Stomach smooth muscle (tissue), 2 donors: ENCODE measurements around the gene PLEKHA5.

ENCODE experiments used
- H3K27ac ChIP-seq: one replicate; pipeline ENCODE4 v1.7.0; 2013; ENCODE audit warnings: mild to moderate bottlenecking, low read length, inconsistent platforms
- H3K27me3 ChIP-seq, 2 donors: one replicate each; pipeline ENCODE4 v1.7.0; 2013; ENCODE audit warnings: low read length in 2 of 2; ENCODE audit not compliant: insufficient read depth in 2 of 2, control insufficient read depth in 1 of 2
- H3K36me3 ChIP-seq, 2 donors: one replicate each; pipeline ENCODE4 v1.7.0; 2013; ENCODE audit warnings: low read length in 2 of 2; ENCODE audit not compliant: control insufficient read depth in 2 of 2, insufficient read depth in 2 of 2
- H3K4me1 ChIP-seq: one replicate; pipeline ENCODE4 v1.7.0; 2013; ENCODE audit warnings: low read length; ENCODE audit not compliant: control insufficient read depth, insufficient read depth
- H3K4me3 ChIP-seq, 2 donors: one replicate each; pipeline ENCODE4 v1.7.0; 2013; ENCODE audit warnings: low read length in 2 of 2
- H3K9ac ChIP-seq, 2 donors: one replicate each; pipeline ENCODE4 v1.7.0; 2013; ENCODE audit warnings: low read length in 2 of 2, mild to moderate bottlenecking in 1 of 2
- H3K9me3 ChIP-seq, 2 donors: one replicate each; pipeline ENCODE4 v1.7.0; 2013; ENCODE audit warnings: low read length in 2 of 2; ENCODE audit not compliant: control insufficient read depth in 2 of 2
- donor health status: healthy.
- donor health status: Pancreatic carcinoma.

PLEKHA5 gene

GRCh38 chr12:19244312-19244711 lies 114.8 kb downstream of the PLEKHA5 start:
- no peaks in the 10 kb centered on the region for H3K36me3 ChIP-seq
- no peak overlapping the region for H3K27ac ChIP-seq
- H3K4me3 ChIP-seq: no peak overlapping the region
- no peaks in the 10 kb centered on the region for H3K27me3 ChIP-seq
- no peaks in the 10 kb centered on the region for H3K4me1 ChIP-seq
- H3K9ac ChIP-seq: no peak overlapping the region
- H3K9me3 ChIP-seq: no peaks in the 10 kb centered on the region

DNA sequence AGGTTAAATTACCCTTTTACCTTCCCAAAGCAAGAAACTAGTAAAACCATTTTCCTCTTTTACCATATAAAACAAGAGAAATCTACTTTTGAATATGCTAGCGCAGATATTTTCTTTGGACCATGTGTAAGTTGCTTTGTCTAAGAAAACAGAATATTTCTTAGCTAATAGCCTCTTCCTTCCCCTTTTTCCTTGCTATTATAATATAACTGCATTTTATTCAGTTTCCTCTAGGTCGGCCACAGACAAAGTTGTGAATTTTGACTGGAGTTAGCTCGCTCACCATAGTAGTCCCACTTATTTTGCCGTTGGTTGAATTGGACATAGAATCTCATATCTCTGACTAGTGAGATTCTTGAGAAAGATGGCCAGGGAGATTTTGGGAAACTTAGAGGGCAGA lies 115.6 kb downstream of the PLEKHA5 start:
- Histone ChIP-seq H3K4me1 (no peaks in the 10 kb centered on the region), H3K27me3 (no peaks in the 10 kb centered on the region), H3K27ac (no peak overlapping the region), H3K9ac (no peak overlapping the region), H3K9me3 (no peaks in the 10 kb centered on the region), H3K36me3 (no peaks in the 10 kb centered on the region), H3K4me3 (no peak overlapping the region)

DNA sequence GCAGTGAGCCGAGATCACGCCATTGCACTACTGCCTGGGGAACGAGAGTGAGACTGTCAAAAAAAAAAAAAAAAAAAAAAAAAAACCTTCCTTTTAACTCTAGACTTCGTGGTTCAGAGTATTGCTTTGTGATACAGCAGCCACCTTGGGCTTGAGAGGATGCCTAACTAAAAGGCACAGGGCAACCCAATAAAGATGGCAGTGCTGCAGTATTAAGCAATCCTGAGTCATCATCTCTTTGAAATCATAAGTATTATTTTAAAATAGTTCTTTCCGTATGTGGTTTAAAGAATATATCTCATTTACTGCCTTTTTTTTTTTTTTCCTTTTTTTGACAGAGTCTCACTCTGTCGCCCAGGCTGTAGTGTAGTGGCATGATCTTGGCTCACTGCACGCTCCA lies 116.1 kb downstream of the PLEKHA5 start:
- Histone ChIP-seq H3K36me3 (no peaks in the 10 kb centered on the region), H3K9ac (no peak overlapping the region), H3K4me3 (no peak overlapping the region), H3K4me1 (no peaks in the 10 kb centered on the region), H3K9me3 (no peaks in the 10 kb centered on the region), H3K27me3 (no peaks in the 10 kb centered on the region), H3K27ac (no peak overlapping the region)

DNA sequence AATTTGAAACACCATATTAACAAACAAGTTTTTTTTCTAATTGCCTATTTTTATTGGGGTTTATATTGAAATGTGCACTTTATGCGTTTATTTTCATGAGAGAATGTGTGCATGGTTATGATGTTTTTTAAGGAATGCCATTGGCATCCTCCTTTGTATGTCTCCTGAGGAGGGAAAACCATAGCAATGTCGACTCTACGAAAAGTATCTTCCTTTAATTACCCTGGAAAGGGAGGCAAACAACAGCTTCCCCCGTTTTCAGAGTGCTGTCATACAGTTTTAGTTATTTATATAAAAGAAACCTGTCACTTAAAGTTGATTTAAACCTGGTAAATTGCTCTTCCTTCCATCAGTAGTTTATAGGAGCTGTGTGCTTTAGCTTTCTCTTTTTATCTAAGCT lies 117.4 kb downstream of the PLEKHA5 start:
- no peak overlapping the region for H3K4me3 ChIP-seq
- no peaks in the 10 kb centered on the region for H3K4me1 ChIP-seq
- no peak overlapping the region for H3K9ac ChIP-seq
- no peaks in the 10 kb centered on the region for H3K9me3 ChIP-seq
- H3K27me3 ChIP-seq: no peaks in the 10 kb centered on the region
- no peak overlapping the region for H3K27ac ChIP-seq
- no peaks in the 10 kb centered on the region for H3K36me3 ChIP-seq

GRCh38 chr12:19248929-19249602 lies 119.5 kb downstream of the PLEKHA5 start:
- H3K4me3 ChIP-seq: no peak overlapping the region
- H3K4me1 ChIP-seq: no peaks in the 10 kb centered on the region
- no peaks in the 10 kb centered on the region for H3K36me3 ChIP-seq
- H3K9ac ChIP-seq: no peak overlapping the region
- H3K27me3 ChIP-seq: no peaks in the 10 kb centered on the region
- H3K27ac ChIP-seq: no peak overlapping the region
- no peaks in the 10 kb centered on the region for H3K9me3 ChIP-seq

DNA sequence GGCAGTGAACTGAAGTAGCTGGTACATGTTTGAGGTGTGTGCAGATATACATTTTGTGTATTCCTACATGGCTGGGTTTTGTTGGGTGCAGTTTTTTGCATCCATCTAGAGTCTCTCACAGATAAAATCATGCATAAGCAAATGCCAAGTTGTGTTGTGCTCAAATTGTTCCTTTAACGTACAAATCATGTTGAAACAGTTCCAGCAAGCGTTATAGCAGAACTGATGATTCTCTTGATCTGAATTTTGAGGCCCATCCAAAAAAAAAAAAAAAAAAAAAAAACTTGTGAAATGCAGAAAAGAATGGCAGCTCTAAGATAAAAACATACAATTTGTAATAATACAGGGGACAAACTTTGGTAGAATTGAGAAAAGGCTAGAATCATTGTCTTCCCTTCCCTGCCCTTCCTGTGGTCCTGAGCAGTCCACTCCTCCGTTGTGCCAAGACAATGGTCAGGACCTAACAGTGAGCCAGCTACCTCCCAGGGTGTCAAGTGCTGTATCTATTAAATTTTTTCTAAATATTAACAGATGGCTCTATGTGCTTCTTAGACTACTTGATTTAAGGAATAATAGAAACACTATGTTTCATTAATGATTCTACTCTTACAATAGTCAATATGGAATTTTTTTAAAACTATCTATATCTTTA lies 122.1 kb downstream of the PLEKHA5 start:
- H3K9ac ChIP-seq: no peak overlapping the region
- no peaks in the 10 kb centered on the region for H3K27me3 ChIP-seq
- no peaks in the 10 kb centered on the region for H3K36me3 ChIP-seq
- no peaks in the 10 kb centered on the region for H3K9me3 ChIP-seq
- no peak overlapping the region for H3K27ac ChIP-seq
- no peaks in the 10 kb centered on the region for H3K4me1 ChIP-seq
- H3K4me3 ChIP-seq: no peak overlapping the region

DNA sequence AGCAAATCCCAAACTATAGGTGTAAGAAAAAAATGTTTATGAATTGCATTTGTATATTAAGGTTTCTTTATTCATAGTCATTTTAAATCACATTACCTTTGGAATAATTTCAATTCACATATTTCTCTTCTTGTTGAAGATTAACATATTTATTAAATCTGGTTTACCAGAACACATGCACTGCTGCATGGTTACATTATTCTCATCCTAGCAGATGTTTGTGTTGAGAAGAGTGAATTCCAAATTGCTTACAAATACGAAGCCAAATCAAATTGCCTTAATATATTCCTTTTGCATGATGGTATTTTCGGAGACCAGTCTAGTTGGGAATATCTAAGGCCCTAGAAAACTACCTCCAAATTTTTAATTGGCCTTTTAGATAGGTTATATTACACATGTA lies 130.6 kb downstream of the PLEKHA5 start:
- Histone ChIP-seq H3K9ac (no peak overlapping the region), H3K27ac (no peak overlapping the region), H3K36me3 (no peaks in the 10 kb centered on the region), H3K4me1 (no peaks in the 10 kb centered on the region), H3K27me3 (no peaks in the 10 kb centered on the region), H3K9me3 (no peaks in the 10 kb centered on the region), H3K4me3 (no peak overlapping the region)

DNA sequence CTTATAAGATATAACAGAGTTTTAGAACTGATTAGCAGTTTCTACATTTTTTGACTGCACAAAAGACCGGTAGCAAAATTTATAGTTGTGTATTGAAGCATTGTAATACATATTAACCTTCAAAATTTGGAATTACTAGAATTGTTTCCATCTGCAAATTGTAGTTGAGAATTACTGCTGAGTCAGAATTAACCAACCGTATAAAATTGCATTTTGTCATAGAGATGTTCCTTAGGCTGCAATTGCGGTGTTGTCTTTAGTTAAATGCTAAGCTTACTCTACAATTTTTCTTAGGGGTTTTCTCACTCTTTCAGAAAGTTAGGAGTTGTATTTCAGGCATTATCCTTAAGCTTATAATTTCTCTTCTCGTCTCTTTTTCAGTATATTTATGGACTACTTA lies 132.2 kb downstream of the PLEKHA5 start:
- Histone ChIP-seq H3K36me3 (no peaks in the 10 kb centered on the region), H3K9me3 (no peaks in the 10 kb centered on the region), H3K27me3 (no peaks in the 10 kb centered on the region), H3K4me1 (no peaks in the 10 kb centered on the region), H3K9ac (no peak overlapping the region), H3K4me3 (no peak overlapping the region), H3K27ac (no peak overlapping the region)

DNA sequence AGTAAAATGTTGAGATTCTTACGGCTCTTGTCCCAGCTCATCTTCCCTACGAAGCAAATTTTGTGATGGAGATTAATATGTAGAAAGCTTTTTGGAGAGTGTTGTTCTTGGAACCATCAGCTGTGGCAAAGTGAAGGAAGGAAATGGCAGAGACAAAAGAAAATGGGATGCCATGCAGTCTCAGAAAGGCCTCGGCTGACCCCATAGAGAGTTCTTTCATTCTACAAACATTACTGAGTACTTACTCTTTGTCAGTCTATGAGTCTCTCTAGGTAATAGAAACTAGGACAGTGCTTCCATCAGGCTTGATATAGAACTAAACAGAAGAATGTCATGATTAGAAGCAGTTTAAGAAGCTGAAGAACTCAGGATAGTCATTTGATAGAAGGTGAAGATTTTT lies 134.1 kb downstream of the PLEKHA5 start:
- Histone ChIP-seq H3K9me3 (no peaks in the 10 kb centered on the region), H3K27me3 (no peaks in the 10 kb centered on the region), H3K36me3 (no peaks in the 10 kb centered on the region), H3K9ac (no peak overlapping the region), H3K27ac (no peak overlapping the region), H3K4me3 (no peak overlapping the region), H3K4me1 (no peaks in the 10 kb centered on the region)

DNA sequence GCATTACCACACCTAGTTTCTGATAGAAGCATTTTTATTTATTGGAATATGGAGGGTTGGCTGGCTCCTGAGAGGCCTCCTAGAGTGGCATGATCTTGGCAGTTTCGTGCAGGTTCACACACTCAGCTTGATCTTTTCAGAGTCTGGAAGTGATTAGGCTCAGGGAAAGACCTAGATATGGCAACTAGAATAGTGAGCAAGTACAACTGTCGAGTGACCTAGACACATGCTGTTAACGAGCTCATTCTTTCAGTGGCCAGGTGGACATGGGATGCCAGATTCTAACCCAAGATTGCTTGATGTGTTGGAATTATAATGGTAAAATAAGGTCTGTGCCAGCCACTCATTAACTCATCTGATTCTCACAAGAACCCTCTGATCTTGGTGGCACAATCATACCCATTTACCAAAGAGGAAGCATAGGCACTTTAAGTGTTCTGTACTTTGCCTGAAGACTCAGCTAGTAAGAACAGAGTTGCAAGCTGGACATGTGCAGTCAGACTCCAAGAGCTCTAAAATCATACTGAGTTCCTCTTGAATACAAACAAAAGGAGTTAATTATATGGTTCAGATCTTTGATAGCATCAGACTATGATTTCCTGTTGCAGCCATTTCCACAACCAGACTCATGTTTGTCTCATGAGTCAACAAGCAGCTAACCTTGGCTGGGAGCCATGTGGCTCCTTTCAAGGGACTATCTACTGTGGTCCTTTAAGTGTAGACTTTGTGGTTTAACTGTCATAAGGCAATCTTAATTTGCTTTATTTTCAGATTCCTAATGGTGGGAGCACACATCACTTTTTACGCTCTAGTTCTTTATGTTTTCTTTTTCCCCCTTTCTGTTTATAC lies 144.2 kb downstream of the PLEKHA5 start:
- no peak overlapping the region for H3K27ac ChIP-seq
- no peak overlapping the region for H3K4me3 ChIP-seq
- H3K9ac ChIP-seq: no peak overlapping the region
- H3K4me1 ChIP-seq: peaks cover 8% of the 10 kb centered on the region
- peaks cover 13 to 14% of the 10 kb centered on the region in 2 donors for H3K36me3 ChIP-seq
- H3K9me3 ChIP-seq: no peaks in the 10 kb centered on the region
- H3K27me3 ChIP-seq: no peaks in the 10 kb centered on the region

GRCh38 chr12:19276767-19277166 lies 147.2 kb downstream of the PLEKHA5 start:
- H3K9me3 ChIP-seq: no peaks in the 10 kb centered on the region
- no peak overlapping the region for H3K27ac ChIP-seq
- H3K4me1 ChIP-seq: peaks cover 8% of the 10 kb centered on the region
- H3K9ac ChIP-seq: no peak overlapping the region
- no peaks in the 10 kb centered on the region for H3K27me3 ChIP-seq
- H3K4me3 ChIP-seq: no peak overlapping the region
- H3K36me3 ChIP-seq: peaks cover 10 to 15% of the 10 kb centered on the region in 2 donors
